ENCODE data around the gene NEK6. TPM values are rescaled to one million over a fixed set of nuclear protein-coding genes. Genes with fewer than 3 reads are reported as not detected.

The NEK6 gene
- total and polyA plus RNA-seq, 12 donors, result 4.0 to 27.2 (median 15.1) TPM

DNA sequence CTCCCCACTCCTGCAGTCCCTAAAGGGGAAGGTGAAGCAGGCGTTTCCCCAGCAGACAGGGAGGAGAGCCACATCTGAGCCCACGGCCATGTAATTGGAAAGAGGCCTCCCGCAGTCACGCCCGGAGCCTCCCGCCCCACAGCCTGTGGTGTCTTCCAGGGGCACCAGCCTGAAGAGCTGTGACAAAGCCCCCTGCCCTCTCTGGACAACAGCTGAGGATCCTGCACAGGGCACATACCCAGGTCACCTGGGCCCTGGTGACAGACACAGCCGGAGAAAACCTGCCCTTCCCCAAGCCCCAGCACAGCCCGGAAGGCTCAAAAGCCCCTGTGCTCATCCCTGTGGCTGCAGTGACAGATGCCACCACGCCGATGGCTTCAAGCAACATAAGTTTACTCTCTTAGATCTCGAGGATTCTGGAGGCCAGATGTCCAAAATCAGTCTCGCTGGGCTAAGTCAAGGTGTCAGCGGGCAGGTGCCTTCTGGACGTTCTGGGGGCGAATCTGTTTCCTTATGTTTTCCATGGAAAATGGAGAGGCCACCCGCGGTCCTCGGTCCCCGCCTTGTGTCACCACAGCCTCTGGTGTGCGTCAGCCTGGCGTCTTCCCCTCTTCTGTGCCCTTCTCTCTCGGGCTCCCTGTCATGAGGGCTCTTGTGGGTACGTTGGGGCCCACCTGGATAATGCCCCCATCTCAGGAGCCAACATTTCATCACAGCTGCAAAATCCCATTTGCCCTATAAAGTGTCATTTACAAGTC is 86.0 kb downstream of the NEK6 start:
- WGBS, 4 donors, result 76 to 94% (median 86%) methylated on average over 13 to 23 of the region's 23 CpGs

DNA sequence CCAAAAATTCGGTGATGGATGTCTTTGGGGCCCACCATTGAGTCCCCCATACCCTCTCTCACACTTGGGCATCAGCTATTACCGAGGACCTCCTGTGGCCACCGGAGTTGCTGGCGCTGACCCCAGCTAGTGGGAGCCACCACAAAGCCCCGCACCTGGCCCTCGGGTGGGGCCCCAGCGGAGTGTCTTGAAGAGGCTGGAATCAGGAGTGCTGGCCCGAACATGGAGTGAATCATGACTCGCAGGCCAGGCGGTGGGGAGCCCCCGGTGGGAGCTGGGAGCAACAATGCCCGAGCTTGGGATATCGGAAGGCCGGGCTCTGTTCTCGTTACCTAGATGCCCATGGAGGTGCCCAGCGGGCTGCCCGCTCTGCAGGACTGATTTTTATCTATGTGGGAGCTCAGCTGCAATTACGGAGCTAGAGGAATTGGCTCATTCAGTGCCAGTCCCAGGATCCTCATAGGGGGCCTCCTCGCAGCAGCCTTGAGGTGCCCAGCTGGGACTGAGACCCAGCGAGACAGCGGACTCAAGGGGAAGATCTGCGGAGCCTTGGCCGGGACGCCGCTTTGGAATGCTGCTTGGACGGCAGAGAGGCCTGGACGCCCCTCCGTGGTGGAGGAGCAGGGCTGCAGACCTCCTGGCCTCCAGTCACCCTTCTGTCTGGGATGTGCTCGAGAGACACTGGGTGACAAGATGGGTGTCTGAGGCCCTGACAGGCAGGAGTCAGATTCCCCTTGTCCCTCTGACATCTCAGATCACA is 86.7 kb downstream of the NEK6 start:
- Histone ChIP-seq H3K4me1 (replicated peaks in 1 of 2) (peaks cover 0 to 11% of the 10 kb centered on the region in 2 donors), H3K27ac (no peak overlapping the region), H3K27me3 (no peaks in the 10 kb centered on the region), H3K9me3 (replicated peaks in 1 of 3) (no peaks in the 10 kb centered on the region), H3K4me3 (no peak overlapping the region), H3K36me3 (replicated peaks in 1 of 2) (peaks cover 0 to 27% of the 10 kb centered on the region in 2 donors)
- intact Hi-C loops (cut with DNase I), result no loop called here
- TF ChIP-seq, protein P1, sequence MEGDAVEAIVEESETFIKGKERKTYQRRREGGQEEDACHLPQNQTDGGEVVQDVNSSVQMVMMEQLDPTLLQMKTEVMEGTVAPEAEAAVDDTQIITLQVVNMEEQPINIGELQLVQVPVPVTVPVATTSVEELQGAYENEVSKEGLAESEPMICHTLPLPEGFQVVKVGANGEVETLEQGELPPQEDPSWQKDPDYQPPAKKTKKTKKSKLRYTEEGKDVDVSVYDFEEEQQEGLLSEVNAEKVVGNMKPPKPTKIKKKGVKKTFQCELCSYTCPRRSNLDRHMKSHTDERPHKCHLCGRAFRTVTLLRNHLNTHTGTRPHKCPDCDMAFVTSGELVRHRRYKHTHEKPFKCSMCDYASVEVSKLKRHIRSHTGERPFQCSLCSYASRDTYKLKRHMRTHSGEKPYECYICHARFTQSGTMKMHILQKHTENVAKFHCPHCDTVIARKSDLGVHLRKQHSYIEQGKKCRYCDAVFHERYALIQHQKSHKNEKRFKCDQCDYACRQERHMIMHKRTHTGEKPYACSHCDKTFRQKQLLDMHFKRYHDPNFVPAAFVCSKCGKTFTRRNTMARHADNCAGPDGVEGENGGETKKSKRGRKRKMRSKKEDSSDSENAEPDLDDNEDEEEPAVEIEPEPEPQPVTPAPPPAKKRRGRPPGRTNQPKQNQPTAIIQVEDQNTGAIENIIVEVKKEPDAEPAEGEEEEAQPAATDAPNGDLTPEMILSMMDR (IDR thresholded peaks at IDR 0.05), result no peak
- no peak for TF ChIP-seq POLR2A (IDR thresholded peaks at IDR 0.05)
- DNase-seq, result no peak
- 89 to 92% (median 91%) methylated on average over 19 to 29 of the region's 29 CpGs for WGBS, 4 donors

More for the DNA sequence above, 86.0 kb downstream of the NEK6 start:
- DNase-seq, result no peak
- Histone ChIP-seq H3K9me3 (replicated peaks in 1 of 3) (no peaks in the 10 kb centered on the region), H3K4me1 (replicated peaks in 1 of 2) (peaks cover 0 to 11% of the 10 kb centered on the region in 2 donors), H3K27ac (peak overlapping the region in 3 of 5 donors; percentile 15 to 61 (median 61)), H3K4me3 (peak overlapping the region in 1 of 4 donors; percentile 12), H3K27me3 (no peaks in the 10 kb centered on the region), H3K36me3 (replicated peaks in 1 of 2) (peaks cover 0 to 20% of the 10 kb centered on the region in 2 donors)
- intact Hi-C loops (cut with DNase I), result no loop called here
- no peak for TF ChIP-seq POLR2A (IDR thresholded peaks at IDR 0.05)
- TF ChIP-seq, protein P1 (IDR thresholded peaks at IDR 0.05), result no peak

DNA sequence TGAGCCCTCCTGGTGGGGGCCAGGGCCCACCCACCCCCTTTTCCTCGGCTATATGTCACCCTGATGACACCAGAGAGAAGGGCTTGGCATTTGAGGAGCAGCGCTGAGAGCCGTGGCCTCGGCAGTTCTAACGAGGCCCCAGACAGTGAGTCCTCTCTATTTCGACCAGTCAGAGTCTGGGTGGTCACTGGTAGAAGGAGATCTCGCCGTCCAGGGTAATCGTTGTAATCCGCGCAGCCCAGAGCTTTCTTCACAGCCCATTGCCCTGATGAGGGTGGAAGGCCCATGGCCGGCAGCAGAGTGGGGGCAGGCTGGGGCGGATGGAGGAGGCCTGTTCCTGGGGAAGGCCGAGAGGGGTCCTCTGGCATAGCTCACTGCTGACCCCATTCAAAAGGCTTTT is 87.3 kb downstream of the NEK6 start:
- TF ChIP-seq POLR2A (IDR thresholded peaks at IDR 0.05), result no peak
- TF ChIP-seq, protein P1 (IDR thresholded peaks at IDR 0.05), result no peak
- DNase-seq, result no peak
- Histone ChIP-seq H3K9me3 (replicated peaks in 1 of 3) (no peaks in the 10 kb centered on the region), H3K27me3 (no peaks in the 10 kb centered on the region), H3K27ac (no peak overlapping the region), H3K36me3 (replicated peaks in 1 of 2) (peaks cover 0 to 33% of the 10 kb centered on the region in 2 donors), H3K4me3 (no peak overlapping the region), H3K4me1 (replicated peaks in 1 of 2) (peaks cover 0 to 11% of the 10 kb centered on the region in 2 donors)
- intact Hi-C loops (cut with DNase I), result no loop called here
- WGBS, 4 donors, result 87 to 92% (median 87%) methylated on average over 14 of the region's 14 CpGs

DNA sequence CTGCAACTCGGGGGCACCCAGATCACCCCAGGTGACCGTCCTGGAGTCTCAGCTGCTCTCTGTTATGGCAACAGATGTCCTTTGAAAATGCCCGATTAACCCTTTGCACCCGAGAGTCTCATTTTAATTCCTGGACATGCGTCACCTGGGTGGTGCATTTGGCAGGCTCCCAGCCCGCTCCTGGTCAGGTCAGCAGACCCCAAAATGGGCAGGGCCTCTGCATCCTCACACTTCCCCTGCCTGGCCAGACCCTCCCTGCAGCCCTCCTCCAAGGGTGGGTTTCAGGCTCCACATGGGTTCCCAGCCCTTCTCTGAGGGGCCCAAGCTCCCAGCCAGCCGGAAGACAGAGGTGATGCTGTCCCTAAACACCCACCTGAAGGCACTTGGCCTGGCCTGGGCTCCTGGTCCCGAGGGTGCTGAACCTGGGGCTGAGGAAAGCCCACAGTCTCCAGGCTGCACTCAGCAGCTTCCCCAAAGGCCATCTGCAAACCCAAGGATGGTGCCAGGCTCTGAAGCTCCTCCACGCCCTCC is 88.1 kb downstream of the NEK6 start:
- TF ChIP-seq POLR2A (IDR thresholded peaks at IDR 0.05), result no peak
- TF ChIP-seq, protein P1 (IDR thresholded peaks at IDR 0.05), result no peak
- no peak overlapping the region for H3K4me3 ChIP-seq
- H3K27me3 ChIP-seq, result no peaks in the 10 kb centered on the region
- DNase-seq, result no peak
- H3K9me3 ChIP-seq (replicated peaks in 1 of 3), result no peaks in the 10 kb centered on the region
- H3K4me1 ChIP-seq (replicated peaks in 1 of 2), result peaks cover 0 to 11% of the 10 kb centered on the region in 2 donors
- WGBS, 4 donors, result 79 to 96% (median 91%) methylated on average over 6 to 9 of the region's 9 CpGs
- intact Hi-C loops (cut with DNase I), result no loop called here
- peaks cover 0 to 38% of the 10 kb centered on the region in 2 donors for H3K36me3 ChIP-seq (replicated peaks in 1 of 2)
- H3K27ac ChIP-seq, result no peak overlapping the region

Data from adrenal gland (tissue), 12 donors.